Measurements from ENCODE around the gene NFIA. TPM values are rescaled to one million over a fixed set of nuclear protein-coding genes. Genes with fewer than 3 reads are reported as not detected.

NFIA gene
- total and polyA plus RNA-seq, 4 experiments from 2014 or later = 5.1 to 7.3 (median 6.7) TPM

- H3K9me3 Mint-ChIP-seq = no peaks in the 10 kb centered on the region
- intact Hi-C loops (cut with micrococcal nuclease) = loop anchor here (1.0 to 10.0 kb wide), 8 partner anchors 28 to 802 kb away; no protein-coding TSS in a partner anchor
- H3K27me3 ChIP-seq (ENCODE audit: insufficient read depth, low read length) = peaks cover 5% of the 10 kb centered on the region
- ChIA-PET POLR2A (ENCODE audit: partially characterized antibody) (interaction anchor here (1.1 to 3.9 kb wide), 5 partner anchors 9 to 404 kb away, joined by 3 to 62 read pairs (median 5); partner anchors contain the start of gene NFIA), CTCF (ENCODE audit: partially characterized antibody) (interaction anchor here (0.6 to 4.9 kb wide), 71 partner anchors 9 to 1233 kb away, joined by 3 to 84 read pairs (median 5); partner anchors contain the start of gene NFIA)
- H3K36me3 Mint-ChIP-seq = no peaks in the 10 kb centered on the region
- H3K36me3 ChIP-seq (ENCODE audit: insufficient read depth, low read length) = no peaks in the 10 kb centered on the region
- peak; percentile 80 to 87 (median 81) for DNase-seq
- H3K4me3 Mint-ChIP-seq = peak overlapping the region; percentile 81 to 91 (median 83)
- H3K27ac Mint-ChIP-seq = peak overlapping the region in 1 of 7 donors; percentile 55
- peaks cover 13 to 35% (median 24%) of the 10 kb centered on the region in 4 donors for H3K4me1 Mint-ChIP-seq
- H3K4me3 ChIP-seq (ENCODE audit: low read length in 2 of 2) = peak overlapping the region; percentile 36 to 72
- peak overlapping the region; percentile 25 for H3K27ac ChIP-seq (ENCODE audit: low read depth, low read length)
- peaks cover 21 to 32% of the 10 kb centered on the region in 2 donors for H3K27me3 Mint-ChIP-seq
- H3K9me3 ChIP-seq (ENCODE audit: control insufficient read depth in 1 of 2, low read length in 2 of 2) = no peaks in the 10 kb centered on the region
- H3K4me1 ChIP-seq (ENCODE audit: insufficient read depth, low read length) = peaks cover 37% of the 10 kb centered on the region
Observed at GRCh38 chr1:61049850-61050540, 32.4 kb upstream of the NFIA start.

- peaks cover 25 to 30% of the 10 kb centered on the region in 2 donors for H3K27me3 Mint-ChIP-seq
Observed at GRCh38 chr1:61050541-61051442, 31.6 kb upstream of the NFIA start.

GRCh38 chr1:61051443-61051718 is 31.0 kb upstream of the NFIA start:
- peaks cover 27 to 34% of the 10 kb centered on the region in 2 donors for H3K27me3 Mint-ChIP-seq
- peaks cover 13 to 35% (median 24%) of the 10 kb centered on the region in 4 donors for H3K4me1 Mint-ChIP-seq
- intact Hi-C loops (cut with micrococcal nuclease) = loop anchor here (5.0 to 10.0 kb wide), 2 partner anchors 71 to 263 kb away; no protein-coding TSS in a partner anchor
- POLR2A ChIA-PET (ENCODE audit: partially characterized antibody) = interaction anchor here (0.8 to 3.9 kb wide), 3 partner anchors 8 to 30 kb away, joined by 3 to 62 read pairs (median 5); partner anchors contain the start of gene NFIA
- peak overlapping the region; percentile 75 to 90 (median 80) for H3K4me3 Mint-ChIP-seq
- Histone ChIP-seq H3K27me3 (ENCODE audit: insufficient read depth, low read length) (peaks cover 5% of the 10 kb centered on the region), H3K36me3 (ENCODE audit: insufficient read depth, low read length) (no peaks in the 10 kb centered on the region), H3K4me1 (ENCODE audit: insufficient read depth, low read length) (peaks cover 38% of the 10 kb centered on the region), H3K27ac (ENCODE audit: low read depth, low read length) (no peak overlapping the region), H3K4me3 (ENCODE audit: low read length in 2 of 2) (no peak overlapping the region), H3K9me3 (ENCODE audit: control insufficient read depth in 1 of 2, low read length in 2 of 2) (no peaks in the 10 kb centered on the region)
- DNase-seq = no peak
- H3K9me3 Mint-ChIP-seq = no peaks in the 10 kb centered on the region
- H3K36me3 Mint-ChIP-seq = no peaks in the 10 kb centered on the region
- peak overlapping the region in 5 of 7 donors; percentile 12 to 90 (median 31) for H3K27ac Mint-ChIP-seq
- CTCF ChIA-PET (ENCODE audit: partially characterized antibody) = interaction anchor here (0.9 to 4.9 kb wide), 10 partner anchors 8 to 799 kb away, joined by 3 to 84 read pairs (median 28); partner anchors contain the start of gene NFIA

More at GRCh38 chr1:61050541-61051442, 31.6 kb upstream of the NFIA start:
- DNase-seq = no peak
- no peaks in the 10 kb centered on the region for H3K36me3 ChIP-seq (ENCODE audit: insufficient read depth, low read length)
- Mint-ChIP-seq H3K9me3 (no peaks in the 10 kb centered on the region), H3K36me3 (no peaks in the 10 kb centered on the region), H3K4me3 (peak overlapping the region; percentile 81 to 91 (median 83)), H3K27ac (peak overlapping the region in 6 of 7 donors; percentile 12 to 90 (median 36)), H3K4me1 (peaks cover 13 to 35% (median 24%) of the 10 kb centered on the region in 4 donors)
- CTCF ChIA-PET (ENCODE audit: partially characterized antibody) = interaction anchor here (0.6 to 4.9 kb wide), 63 partner anchors 8 to 805 kb away, joined by 3 to 84 read pairs (median 5); partner anchors contain the start of gene NFIA
- H3K27ac ChIP-seq (ENCODE audit: low read depth, low read length) = peak overlapping the region; percentile 25
- POLR2A ChIA-PET (ENCODE audit: partially characterized antibody) = interaction anchor here (0.8 to 3.9 kb wide), 7 partner anchors 8 to 403 kb away, joined by 3 to 62 read pairs (median 5); partner anchors contain the start of gene NFIA
- peaks cover 37% of the 10 kb centered on the region for H3K4me1 ChIP-seq (ENCODE audit: insufficient read depth, low read length)
- peak overlapping the region in 1 of 2 donors; percentile 72 for H3K4me3 ChIP-seq (ENCODE audit: low read length in 2 of 2)
- intact Hi-C loops (cut with micrococcal nuclease) = loop anchor here (1.0 to 10.0 kb wide), 8 partner anchors 28 to 802 kb away; no protein-coding TSS in a partner anchor
- H3K27me3 ChIP-seq (ENCODE audit: insufficient read depth, low read length) = peaks cover 5% of the 10 kb centered on the region
- H3K9me3 ChIP-seq (ENCODE audit: control insufficient read depth in 1 of 2, low read length in 2 of 2) = no peaks in the 10 kb centered on the region

GRCh38 chr1:61051719-61052394 is 30.5 kb upstream of the NFIA start:
- CTCF ChIA-PET (ENCODE audit: partially characterized antibody) = interaction anchor here (0.9 to 4.9 kb wide), 10 partner anchors 8 to 799 kb away, joined by 3 to 84 read pairs (median 22); partner anchors contain the start of gene NFIA
- peaks cover 29 to 36% of the 10 kb centered on the region in 2 donors for H3K27me3 Mint-ChIP-seq
- H3K36me3 ChIP-seq (ENCODE audit: insufficient read depth, low read length) = no peaks in the 10 kb centered on the region
- POLR2A ChIA-PET (ENCODE audit: partially characterized antibody) = interaction anchor here (0.8 to 3.9 kb wide), 4 partner anchors 9 to 30 kb away, joined by 3 to 62 read pairs (median 8); partner anchors contain the start of gene NFIA
- peaks cover 14 to 38% (median 27%) of the 10 kb centered on the region in 4 donors for H3K4me1 Mint-ChIP-seq
- intact Hi-C loops (cut with micrococcal nuclease) = loop anchor here (5.0 to 10.0 kb wide), 2 partner anchors 70 to 263 kb away; no protein-coding TSS in a partner anchor
- H3K9me3 Mint-ChIP-seq = no peaks in the 10 kb centered on the region
- H3K27ac ChIP-seq (ENCODE audit: low read depth, low read length) = no peak overlapping the region
- H3K36me3 Mint-ChIP-seq = peaks cover 0 to under 1% of the 10 kb centered on the region in 2 donors
- peak overlapping the region in 7 of 8 donors; percentile 27 to 94 (median 52) for H3K4me3 Mint-ChIP-seq
- H3K27ac Mint-ChIP-seq = peak overlapping the region in 2 of 7 donors; percentile 42 to 47
- peaks cover 5% of the 10 kb centered on the region for H3K27me3 ChIP-seq (ENCODE audit: insufficient read depth, low read length)
- H3K4me1 ChIP-seq (ENCODE audit: insufficient read depth, low read length) = peaks cover 42% of the 10 kb centered on the region
- no peaks in the 10 kb centered on the region for H3K9me3 ChIP-seq (ENCODE audit: control insufficient read depth in 1 of 2, low read length in 2 of 2)
- no peak overlapping the region for H3K4me3 ChIP-seq (ENCODE audit: low read length in 2 of 2)
- DNase-seq = no peak

GRCh38 chr1:61052395-61053225 is 29.8 kb upstream of the NFIA start:
- no peaks in the 10 kb centered on the region for H3K9me3 Mint-ChIP-seq
- no peak for DNase-seq
- no peak overlapping the region for H3K27ac ChIP-seq (ENCODE audit: low read depth, low read length)
- peaks cover 29 to 39% of the 10 kb centered on the region in 2 donors for H3K27me3 Mint-ChIP-seq
- intact Hi-C loops (cut with micrococcal nuclease) = loop anchor here (5.0 to 10.0 kb wide), 2 partner anchors 70 to 262 kb away; no protein-coding TSS in a partner anchor
- H3K36me3 Mint-ChIP-seq = peaks cover 0 to 3% of the 10 kb centered on the region in 2 donors
- peaks cover 16 to 42% (median 29%) of the 10 kb centered on the region in 4 donors for H3K4me1 Mint-ChIP-seq
- no peaks in the 10 kb centered on the region for H3K9me3 ChIP-seq (ENCODE audit: control insufficient read depth in 1 of 2, low read length in 2 of 2)
- no peaks in the 10 kb centered on the region for H3K36me3 ChIP-seq (ENCODE audit: insufficient read depth, low read length)
- H3K27me3 ChIP-seq (ENCODE audit: insufficient read depth, low read length) = peaks cover 5% of the 10 kb centered on the region
- CTCF ChIA-PET (ENCODE audit: partially characterized antibody) = interaction anchor here (0.8 to 4.8 kb wide), 4 partner anchors 10 to 798 kb away, joined by 3 to 41 read pairs (median 10); no protein-coding TSS in a partner anchor
- peaks cover 46% of the 10 kb centered on the region for H3K4me1 ChIP-seq (ENCODE audit: insufficient read depth, low read length)
- POLR2A ChIA-PET (ENCODE audit: partially characterized antibody) = interaction anchor here (2.6 kb wide), 1 partner anchor 25 kb away, joined by 10 read pairs; no protein-coding TSS in a partner anchor
- H3K4me3 ChIP-seq (ENCODE audit: low read length in 2 of 2) = no peak overlapping the region
- peak overlapping the region in 1 of 7 donors; percentile 52 for H3K27ac Mint-ChIP-seq
- H3K4me3 Mint-ChIP-seq = peak overlapping the region; percentile 68 to 94 (median 86)

Measured in CD4-positive, alpha-beta memory T cell (primary cell).